Osteocyte (in vitro differentiated cells): ENCODE measurements around the gene CXXC5. TPM values are rescaled to one million over a fixed set of nuclear protein-coding genes. Genes with fewer than 3 reads are reported as not detected.

ENCODE experiments used
- DNase-seq: peaks from one replicate; pipeline ENCODE4 v3.0.0; 2021; ENCODE audit warnings: mixed read lengths; ENCODE audit not compliant: unreplicated experiment; ENCODE audit errors: extremely low spot score
- H3K27ac Mint-ChIP-seq: one replicate; pipeline ENCODE4 v1.8.0; 2021; ENCODE audit warnings: mild to moderate bottlenecking, mixed read lengths; ENCODE audit not compliant: unreplicated experiment
- H3K27me3 Mint-ChIP-seq: one replicate; pipeline ENCODE4 v1.8.0; 2021; ENCODE audit warnings: mixed read lengths; ENCODE audit not compliant: unreplicated experiment
- H3K36me3 Mint-ChIP-seq: one replicate; pipeline ENCODE4 v1.8.0; 2021; ENCODE audit warnings: mixed read lengths; ENCODE audit not compliant: unreplicated experiment
- H3K4me1 Mint-ChIP-seq: one replicate; pipeline ENCODE4 v1.8.0; 2021; ENCODE audit warnings: mixed read lengths; ENCODE audit not compliant: unreplicated experiment
- H3K4me3 Mint-ChIP-seq: one replicate; pipeline ENCODE4 v1.8.0; 2021; ENCODE audit warnings: mild to moderate bottlenecking, moderate library complexity, mixed read lengths; ENCODE audit not compliant: unreplicated experiment
- H3K9me3 Mint-ChIP-seq: one replicate; pipeline ENCODE4 v1.8.0; 2021; ENCODE audit warnings: mixed read lengths; ENCODE audit not compliant: unreplicated experiment
- CTCF ChIP-seq: fragments of 200-600 bp; sonication (generic); IDR thresholded peaks from 2 replicates; pipeline ENCODE4 v1.5.0; 2021; ENCODE audit warnings: antibody characterized with exemption, mild to moderate bottlenecking, moderate library complexity
- total RNA-seq: library from RNA; stranded (reverse); gene quantifications from 2 replicates; pipeline ENCODE4 v1.2.1, GENCODE V29; 2021

CXXC5 gene
- total RNA-seq, 1 donor from 2014 or later = 259 TPM

DNA sequence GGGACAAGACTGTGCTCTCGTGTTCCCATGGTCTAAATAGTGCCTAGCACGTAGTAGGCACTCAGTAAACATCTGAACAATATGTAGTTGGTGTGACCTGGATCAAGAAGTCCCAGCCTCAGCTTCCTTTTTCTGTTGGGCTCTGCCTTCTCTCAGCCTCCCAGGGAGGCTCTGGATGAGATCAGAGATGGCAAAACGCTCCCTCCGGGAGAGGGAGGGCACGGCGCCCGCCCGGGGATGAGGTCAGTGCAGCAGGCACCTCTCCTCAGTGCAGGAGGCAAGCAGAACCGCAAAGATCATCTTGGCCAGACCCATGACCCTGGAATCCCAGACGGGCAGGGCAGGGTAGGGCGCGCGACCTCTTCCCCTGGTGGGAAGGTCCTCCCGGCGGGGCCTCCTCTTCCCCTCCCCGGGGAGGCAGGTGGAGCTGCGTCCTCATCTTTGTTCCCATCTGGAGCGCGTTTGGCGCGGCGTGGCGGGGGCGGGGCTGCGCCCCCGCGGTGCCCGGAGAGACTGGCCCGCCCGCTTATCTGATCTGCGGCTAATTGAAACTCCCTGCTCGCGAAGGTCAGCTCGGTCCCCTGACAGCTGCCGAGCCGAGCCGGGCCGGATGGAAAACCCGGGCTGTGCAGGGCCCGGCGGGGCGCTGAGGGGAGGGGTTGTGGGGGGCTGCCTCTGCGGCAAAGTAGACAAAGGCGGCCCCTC, 60.9 kb downstream of the CXXC5 start:
- no peak for TF ChIP-seq CTCF
- Mint-ChIP-seq H3K9me3 (no peaks in the 10 kb centered on the region), H3K27me3 (no peaks in the 10 kb centered on the region), H3K4me3 (peak overlapping the region; percentile 60), H3K4me1 (peaks cover 65% of the 10 kb centered on the region), H3K27ac (peak overlapping the region; percentile 94), H3K36me3 (no peaks in the 10 kb centered on the region)
- peak; percentile 91 for DNase-seq

DNA sequence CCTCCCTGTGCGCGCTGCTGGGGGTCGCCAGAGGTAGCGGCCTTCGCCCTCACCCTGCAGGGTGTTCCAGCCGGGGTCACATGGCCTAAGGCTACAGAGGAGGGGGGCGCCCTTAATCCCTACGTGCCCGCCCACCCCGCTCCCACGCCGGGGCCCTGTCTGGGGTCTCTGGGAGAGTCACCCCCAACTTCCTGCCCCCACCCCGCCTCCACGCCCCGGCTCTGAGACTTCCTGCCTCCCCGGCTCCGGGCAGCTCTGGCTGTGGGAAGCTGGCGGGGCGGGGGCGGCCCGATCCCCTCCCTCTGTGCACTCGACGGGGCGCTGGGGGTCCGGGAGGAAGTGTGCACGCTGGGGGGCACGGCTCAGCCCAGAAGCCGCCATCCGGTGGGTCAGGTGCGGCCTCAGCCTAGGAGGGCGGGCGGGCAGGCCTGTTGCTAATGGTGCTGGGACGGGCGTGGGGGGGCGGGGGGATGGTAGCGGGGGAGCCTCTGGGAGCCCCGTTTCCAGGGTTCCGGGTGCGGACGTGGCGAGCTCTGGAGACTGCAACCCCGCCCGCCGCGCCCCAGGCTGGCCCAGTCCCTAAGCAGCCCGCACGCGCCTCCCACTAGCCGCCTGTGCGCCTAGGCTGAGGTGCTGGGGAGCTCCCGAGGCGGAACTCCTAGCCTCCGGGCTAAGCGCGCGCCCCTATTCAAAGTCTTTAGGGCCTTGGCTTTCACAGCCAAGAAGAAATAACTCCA, 61.6 kb downstream of the CXXC5 start:
- H3K9me3 Mint-ChIP-seq = no peaks in the 10 kb centered on the region
- peaks cover 64% of the 10 kb centered on the region for H3K4me1 Mint-ChIP-seq
- H3K4me3 Mint-ChIP-seq = peak overlapping the region; percentile 45
- H3K27ac Mint-ChIP-seq = peak overlapping the region; percentile 95
- no peak for TF ChIP-seq CTCF
- H3K36me3 Mint-ChIP-seq = no peaks in the 10 kb centered on the region
- no peaks in the 10 kb centered on the region for H3K27me3 Mint-ChIP-seq
- DNase-seq = peak; percentile 91

DNA sequence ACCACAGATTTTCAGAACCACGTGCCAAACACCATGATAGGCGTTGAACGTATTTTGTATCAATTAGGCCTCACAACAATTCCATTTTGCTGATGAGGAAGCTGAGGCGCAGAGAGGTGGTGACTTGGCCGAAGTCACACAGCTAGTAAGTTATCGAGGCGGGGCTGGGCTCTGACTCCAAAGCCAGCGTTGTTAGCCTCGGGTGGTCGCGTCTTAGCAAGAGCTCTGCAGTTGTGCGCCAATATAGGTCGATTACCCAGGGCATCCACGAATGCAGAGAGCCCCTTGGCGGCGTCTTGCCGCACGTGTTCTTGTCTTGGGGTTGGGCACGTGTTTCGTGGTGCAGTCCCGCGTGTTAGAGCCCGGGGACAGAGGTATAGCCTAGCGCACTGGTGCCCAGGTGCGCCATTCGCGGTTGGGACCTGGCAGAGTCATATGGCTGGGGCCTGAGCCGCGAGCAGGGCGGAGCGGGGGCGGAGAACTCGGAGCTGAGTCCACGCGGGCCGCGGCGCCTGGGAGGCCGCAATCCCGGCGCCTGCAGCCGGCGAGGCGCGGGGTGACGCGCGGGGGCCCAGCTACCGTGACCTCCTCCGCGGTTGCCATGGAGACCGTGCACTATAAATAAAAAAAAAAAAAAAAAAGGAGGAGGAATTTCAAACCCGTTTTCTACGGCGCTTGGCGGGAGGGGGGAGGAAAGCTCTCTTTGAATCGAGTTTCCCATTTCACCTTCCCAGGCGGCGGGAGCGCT, 62.3 kb downstream of the CXXC5 start:
- H3K36me3 Mint-ChIP-seq = no peaks in the 10 kb centered on the region
- peaks cover 61% of the 10 kb centered on the region for H3K4me1 Mint-ChIP-seq
- H3K27me3 Mint-ChIP-seq = no peaks in the 10 kb centered on the region
- no peaks in the 10 kb centered on the region for H3K9me3 Mint-ChIP-seq
- peak; percentile 93 for DNase-seq
- H3K4me3 Mint-ChIP-seq = peak overlapping the region; percentile 60
- TF ChIP-seq CTCF = no peak
- H3K27ac Mint-ChIP-seq = peak overlapping the region; percentile 95

GRCh38 chr5:139711067-139711905, 63.1 kb downstream of the CXXC5 start:
- Mint-ChIP-seq H3K9me3 (no peaks in the 10 kb centered on the region), H3K27ac (peak overlapping the region; percentile 90), H3K4me1 (peaks cover 53% of the 10 kb centered on the region), H3K4me3 (peak overlapping the region; percentile 65), H3K36me3 (no peaks in the 10 kb centered on the region), H3K27me3 (no peaks in the 10 kb centered on the region)
- TF ChIP-seq CTCF = peak; percentile 44
- peak; percentile 92 for DNase-seq
